Measurements from ENCODE around the gene SLC11A2.
A peak's percentile ranks its signal among the peaks of the same experiment; 100 is the strongest.

The SLC11A2 gene

DNA sequence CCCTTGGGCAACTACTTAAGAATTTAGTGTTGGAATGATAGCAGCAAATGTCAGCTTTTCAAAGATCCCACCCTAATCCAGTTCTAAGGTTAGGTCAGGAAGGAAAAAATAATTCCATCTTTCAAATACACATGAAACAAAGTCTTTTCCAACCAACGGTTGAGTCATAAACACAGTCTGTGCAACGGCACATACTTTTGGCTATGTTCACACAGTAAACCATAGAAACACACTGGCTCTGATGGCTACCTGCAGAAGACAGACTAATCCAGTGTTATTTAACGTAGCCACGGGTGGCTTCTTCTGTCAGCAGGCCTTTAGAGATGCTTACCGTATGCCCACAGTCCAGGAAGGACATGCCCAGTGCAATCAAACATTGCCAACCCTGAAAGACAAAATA lies 38.1 kb downstream of the SLC11A2 start:
- H3K27me3 ChIP-seq = no peaks in the 10 kb centered on the region
- TF ChIP-seq, protein P1, sequence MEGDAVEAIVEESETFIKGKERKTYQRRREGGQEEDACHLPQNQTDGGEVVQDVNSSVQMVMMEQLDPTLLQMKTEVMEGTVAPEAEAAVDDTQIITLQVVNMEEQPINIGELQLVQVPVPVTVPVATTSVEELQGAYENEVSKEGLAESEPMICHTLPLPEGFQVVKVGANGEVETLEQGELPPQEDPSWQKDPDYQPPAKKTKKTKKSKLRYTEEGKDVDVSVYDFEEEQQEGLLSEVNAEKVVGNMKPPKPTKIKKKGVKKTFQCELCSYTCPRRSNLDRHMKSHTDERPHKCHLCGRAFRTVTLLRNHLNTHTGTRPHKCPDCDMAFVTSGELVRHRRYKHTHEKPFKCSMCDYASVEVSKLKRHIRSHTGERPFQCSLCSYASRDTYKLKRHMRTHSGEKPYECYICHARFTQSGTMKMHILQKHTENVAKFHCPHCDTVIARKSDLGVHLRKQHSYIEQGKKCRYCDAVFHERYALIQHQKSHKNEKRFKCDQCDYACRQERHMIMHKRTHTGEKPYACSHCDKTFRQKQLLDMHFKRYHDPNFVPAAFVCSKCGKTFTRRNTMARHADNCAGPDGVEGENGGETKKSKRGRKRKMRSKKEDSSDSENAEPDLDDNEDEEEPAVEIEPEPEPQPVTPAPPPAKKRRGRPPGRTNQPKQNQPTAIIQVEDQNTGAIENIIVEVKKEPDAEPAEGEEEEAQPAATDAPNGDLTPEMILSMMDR (IDR thresholded peaks at IDR 0.05; ENCODE audit: low read depth, low read length) = no peak
- no peak for DNase-seq
- H3K4me3 ChIP-seq (ENCODE audit: low read depth, low read length) = no peak overlapping the region
- peaks cover 4% of the 10 kb centered on the region for H3K4me1 ChIP-seq
- no peaks in the 10 kb centered on the region for H3K9me3 ChIP-seq
- peaks cover 35% of the 10 kb centered on the region for H3K36me3 ChIP-seq

DNA sequence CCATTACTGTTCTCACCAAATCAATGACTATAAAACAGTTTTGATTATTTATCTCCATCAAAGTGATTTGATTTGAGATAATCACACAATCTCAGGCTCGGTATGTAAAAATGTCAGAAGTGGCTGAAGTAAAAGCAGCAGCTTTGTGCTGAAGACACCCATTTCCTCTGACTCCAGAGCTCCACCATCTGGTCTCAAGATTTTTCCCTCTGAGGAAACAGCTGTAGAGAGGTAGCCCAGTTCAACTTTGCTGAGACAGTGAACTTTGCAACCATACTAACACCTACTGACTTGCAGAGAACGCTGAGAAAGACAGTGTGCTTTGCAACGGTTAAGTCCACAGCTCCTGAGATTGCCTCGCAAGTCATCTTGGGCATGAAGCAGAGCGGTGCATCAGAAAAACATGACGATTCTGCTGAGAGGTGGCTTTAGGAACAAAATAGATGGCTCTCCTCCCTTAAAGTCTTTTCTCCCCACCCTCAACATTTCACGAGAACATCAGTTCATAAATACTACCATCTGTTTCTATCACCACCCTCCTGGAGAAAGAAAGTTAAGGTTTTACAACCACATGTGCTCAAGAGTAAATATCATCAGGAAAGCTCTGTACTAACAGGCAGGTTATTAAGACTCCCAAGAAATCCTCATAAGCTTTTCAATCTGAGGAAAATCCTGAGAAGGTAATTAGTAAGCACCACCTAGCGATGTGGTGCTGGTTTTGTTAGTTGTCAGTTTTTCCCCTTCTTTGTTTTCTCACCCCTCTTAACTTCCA lies 39.0 kb downstream of the SLC11A2 start:
- DNase-seq = peak; percentile 50
- Histone ChIP-seq H3K36me3 (peaks cover 33% of the 10 kb centered on the region), H3K27me3 (no peaks in the 10 kb centered on the region), H3K9me3 (no peaks in the 10 kb centered on the region), H3K4me1 (peaks cover 4% of the 10 kb centered on the region), H3K4me3 (ENCODE audit: low read depth, low read length) (no peak overlapping the region)
- TF ChIP-seq, protein P1 (IDR thresholded peaks at IDR 0.05; ENCODE audit: low read depth, low read length) = peak; percentile 88

DNA sequence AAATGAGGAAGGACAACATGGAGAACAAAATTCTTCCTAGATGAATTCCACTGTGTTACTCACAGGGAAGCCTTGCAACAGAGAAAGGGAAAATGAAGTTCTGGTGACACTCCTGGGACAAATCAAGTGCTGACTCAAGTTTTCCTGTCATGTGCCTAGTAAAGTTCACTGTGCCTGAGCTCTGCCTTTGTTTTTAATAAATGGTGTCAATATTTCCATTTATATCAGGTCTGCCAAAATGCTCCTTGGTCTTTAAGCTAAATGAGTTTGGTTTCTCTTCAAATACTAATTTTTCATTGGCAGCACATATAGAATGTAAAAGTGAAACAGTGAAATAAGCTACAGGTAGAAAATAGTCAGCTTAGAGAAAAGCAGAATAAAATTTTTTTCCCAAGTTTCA lies 40.9 kb downstream of the SLC11A2 start:
- Histone ChIP-seq H3K27me3 (no peaks in the 10 kb centered on the region), H3K4me1 (peaks cover 4% of the 10 kb centered on the region), H3K4me3 (ENCODE audit: low read depth, low read length) (no peak overlapping the region), H3K36me3 (peaks cover 15% of the 10 kb centered on the region), H3K9me3 (no peaks in the 10 kb centered on the region)
- TF ChIP-seq, protein P1 (IDR thresholded peaks at IDR 0.05; ENCODE audit: low read depth, low read length) = no peak
- no peak for DNase-seq

DNA sequence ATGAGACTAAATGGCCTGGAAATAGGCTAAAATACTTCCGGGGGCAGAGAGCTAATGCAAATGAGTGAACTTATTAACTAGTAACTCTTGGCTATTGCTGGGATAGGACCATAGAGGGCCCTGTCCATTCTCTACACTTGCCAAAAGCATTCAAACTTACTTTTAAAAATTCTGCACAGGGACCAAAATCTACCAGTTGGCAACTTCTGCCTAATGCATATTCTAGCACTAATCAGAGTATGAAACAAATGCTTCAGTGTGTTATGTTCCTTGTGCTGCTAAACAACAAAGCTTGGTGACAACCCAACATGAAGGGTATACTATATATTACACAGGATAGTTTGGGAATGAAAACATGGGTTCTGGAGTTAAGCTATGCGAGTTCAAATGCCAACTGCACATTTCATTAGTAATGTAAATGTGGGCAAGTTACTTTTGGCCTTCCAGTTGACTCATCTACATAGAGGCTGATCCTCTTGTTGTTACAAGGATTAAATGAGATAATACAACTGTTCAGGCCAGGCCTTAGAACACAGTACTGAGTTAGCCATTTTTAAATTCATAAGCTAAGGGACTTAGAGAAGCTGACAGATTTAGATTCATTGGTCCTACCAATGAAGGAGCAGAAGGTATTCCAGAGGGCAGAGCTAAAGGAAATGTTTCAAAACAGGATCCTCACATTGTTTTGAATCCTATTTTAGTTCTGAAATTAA lies 41.4 kb downstream of the SLC11A2 start:
- Histone ChIP-seq H3K36me3 (peaks cover 12% of the 10 kb centered on the region; the same call in 1 of the 2 replicates), H3K4me1 (peaks cover 4% of the 10 kb centered on the region), H3K9me3 (no peaks in the 10 kb centered on the region), H3K4me3 (ENCODE audit: low read depth, low read length) (no peak overlapping the region), H3K27me3 (no peaks in the 10 kb centered on the region)
- TF ChIP-seq, protein P1 (IDR thresholded peaks at IDR 0.05; ENCODE audit: low read depth, low read length) = no peak
- DNase-seq = no peak

DNA sequence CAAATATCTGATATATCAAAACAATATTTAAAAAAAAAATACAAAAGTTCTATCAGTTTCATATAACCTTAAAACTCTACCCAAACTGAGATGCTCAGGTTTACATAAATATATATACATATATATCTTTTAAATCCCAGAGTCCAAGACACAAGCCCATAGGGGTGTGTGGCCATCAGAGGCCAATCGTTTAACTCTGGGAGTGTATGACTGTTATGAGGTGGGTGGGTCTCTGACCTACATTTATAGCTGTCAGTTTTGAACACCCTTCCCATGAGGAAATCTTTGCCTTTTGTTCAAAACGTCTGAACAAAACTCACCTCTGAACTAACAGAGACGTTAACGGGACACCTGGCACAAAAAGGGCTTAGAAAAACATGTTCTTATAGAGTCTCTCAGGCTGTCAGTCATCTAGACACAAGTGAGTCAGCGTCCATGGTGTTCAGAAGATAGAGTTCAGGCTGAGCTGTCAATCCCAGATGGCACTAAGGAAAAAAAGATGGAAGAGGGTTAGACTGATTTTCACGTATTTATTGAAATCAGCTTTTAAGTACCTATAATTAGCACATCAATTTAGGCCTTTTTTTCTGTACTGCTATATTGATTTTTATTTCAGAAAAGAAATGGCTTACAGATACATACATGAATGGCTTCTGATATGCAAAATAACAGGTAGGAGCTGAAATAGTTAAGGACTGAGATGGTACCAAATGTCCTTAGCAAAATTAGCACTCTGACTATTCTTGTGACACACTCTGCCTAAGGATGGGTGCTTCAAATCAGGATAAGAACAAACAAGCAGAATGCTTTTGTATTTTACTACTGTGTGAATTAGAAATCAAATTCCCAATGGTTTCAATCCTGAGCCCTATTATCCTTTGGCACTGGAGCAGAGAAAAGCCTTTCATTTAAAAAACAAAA lies 44.6 kb downstream of the SLC11A2 start:
- Histone ChIP-seq H3K9me3 (no peaks in the 10 kb centered on the region), H3K36me3 (peaks cover 5% of the 10 kb centered on the region; the same call in 1 of the 2 replicates), H3K4me1 (peaks cover 1% of the 10 kb centered on the region), H3K4me3 (ENCODE audit: low read depth, low read length) (no peak overlapping the region), H3K27me3 (no peaks in the 10 kb centered on the region)
- no peak for DNase-seq
- TF ChIP-seq, protein P1 (IDR thresholded peaks at IDR 0.05; ENCODE audit: low read depth, low read length) = no peak

Data from BE2C (cell line).